HG03521 (cell line): ENCODE measurements around the gene PTH2.
"Not testable (repeated sequence)": the region's sequence is repeated elsewhere in the genome, so short reads cannot be mapped to it uniquely, and the experiment has no call there.

Experiments used
- ATAC-seq: cut with Tn5 transposase; IDR thresholded peaks from one replicate; pipeline ENCODE4 v1.9.1; 2021; ENCODE audit warnings: mild to moderate bottlenecking, moderate library complexity; ENCODE audit not compliant: unreplicated experiment

The PTH2 gene

GRCh38 chr19:49423071-49423984 lies at the start of gene PTH2:
PTH2 (minus strand) TSS chr19:49423441; CDS start chr19:49423339, 102 bp downstream.
- no peak for ATAC-seq

- no peak for ATAC-seq
These were observed 49.7 kb upstream of the PTH2 start for GRCh38 chr19:49472936-49473335.

GRCh38 chr19:49470615-49470978 lies 47.4 kb upstream of the PTH2 start:
- no peak for ATAC-seq

GRCh38 chr19:49469828-49470614 lies 46.8 kb upstream of the PTH2 start:
- ATAC-seq: peak; percentile 38

GRCh38 chr19:49468746-49469447 lies 45.7 kb upstream of the PTH2 start:
- ATAC-seq: peak; percentile 56

GRCh38 chr19:49468199-49468598 lies 45.0 kb upstream of the PTH2 start:
- ATAC-seq: no peak

GRCh38 chr19:49465371-49465770 lies 42.1 kb upstream of the PTH2 start:
- ATAC-seq: no peak

GRCh38 chr19:49463960-49464740 lies 40.9 kb upstream of the PTH2 start:
- no peak for ATAC-seq

- ATAC-seq: no peak
These were observed 39.3 kb upstream of the PTH2 start for GRCh38 chr19:49462492-49462891.

GRCh38 chr19:49461656-49462055 lies 38.4 kb upstream of the PTH2 start:
- ATAC-seq: no peak

- not testable (repeated sequence) for ATAC-seq
These were observed 37.9 kb upstream of the PTH2 start for GRCh38 chr19:49461130-49461529.

- no peak for ATAC-seq
These were observed 36.1 kb upstream of the PTH2 start for GRCh38 chr19:49459388-49459787.

GRCh38 chr19:49458567-49458903 lies 35.3 kb upstream of the PTH2 start:
- no peak for ATAC-seq

GRCh38 chr19:49456326-49456725 lies 33.1 kb upstream of the PTH2 start:
- ATAC-seq: no peak

GRCh38 chr19:49455773-49456172 lies 32.5 kb upstream of the PTH2 start:
- ATAC-seq: no peak

GRCh38 chr19:49453757-49454240 lies 30.6 kb upstream of the PTH2 start:
- no peak for ATAC-seq

GRCh38 chr19:49453013-49453756 lies 29.9 kb upstream of the PTH2 start, which contains the start of gene ALDH16A1:
ALDH16A1 (plus strand) TSS chr19:49453225; CDS start chr19:49453332, 107 bp downstream.
- ATAC-seq: peak; percentile 81

GRCh38 chr19:49451430-49452181 lies 28.4 kb upstream of the PTH2 start, which contains the start of gene PIH1D1:
PIH1D1 (minus strand) TSS chr19:49451814; CDS start chr19:49451574, 240 bp downstream.
- ATAC-seq: peak; percentile 50

GRCh38 chr19:49450405-49450804 lies 27.2 kb upstream of the PTH2 start:
- ATAC-seq: no peak
